Activated T-cell treated with anti-CD3 and anti-CD28 coated beads, Interleukin-2, amount 50 U/mL, for 4 hours (primary cell): Measurements from ENCODE around the gene HK1. TPM values are rescaled to one million over a fixed set of nuclear protein-coding genes. Genes with fewer than 3 reads are reported as not detected.
A peak's percentile ranks its signal among the peaks of the same experiment; 100 is the strongest.
"Not testable (repeated sequence)": the region's sequence is repeated elsewhere in the genome, so short reads cannot be mapped to it uniquely, and the experiment has no call there.

Source experiments
- ATAC-seq, 2 donors: fragments of 200-7000 bp; cut with Tn5 transposase; one replicate each; pipeline ENCODE4 v1.10.0; 2021
- DNase-seq: peaks from one replicate; pipeline ENCODE4 v3.0.0-alpha.2; 2020
- H3K27me3 Mint-ChIP-seq: one replicate; pipeline ENCODE4 v1.8.0; 2021; ENCODE audit warnings: low read depth, mixed read lengths
- H3K36me3 Mint-ChIP-seq: one replicate; pipeline ENCODE4 v1.8.0; 2022; ENCODE audit warnings: mixed read lengths; ENCODE audit not compliant: insufficient read depth
- H3K4me1 Mint-ChIP-seq: one replicate; pipeline ENCODE4 v1.8.0; 2021; ENCODE audit warnings: low read depth, mixed read lengths
- H3K4me3 Mint-ChIP-seq: one replicate; pipeline ENCODE4 v1.8.0; 2021; ENCODE audit warnings: mild to moderate bottlenecking, moderate library complexity, mixed read lengths
- H3K9me3 Mint-ChIP-seq: one replicate; pipeline ENCODE4 v1.8.0; 2021; ENCODE audit warnings: mixed read lengths
- total RNA-seq, 3 donors: library from RNA; stranded (reverse); gene quantifications; one replicate each; pipeline ENCODE4 v1.2.1, GENCODE V29; 2021

The HK1 gene
- total RNA-seq, 3 donors from 2014 or later: 147 to 169 (median 165) TPM

GRCh38 chr10:69270990-69271389 lies 7.3 kb upstream of the HK1 start:
- no peak for ATAC-seq

GRCh38 chr10:69272624-69273023 lies 5.7 kb upstream of the HK1 start:
- H3K4me1 Mint-ChIP-seq: peaks cover 5% of the 10 kb centered on the region
- H3K27me3 Mint-ChIP-seq: no peaks in the 10 kb centered on the region
- H3K36me3 Mint-ChIP-seq: no peaks in the 10 kb centered on the region
- DNase-seq: no peak
- no peak overlapping the region for H3K4me3 Mint-ChIP-seq
- H3K9me3 Mint-ChIP-seq: no peaks in the 10 kb centered on the region
- no peak for ATAC-seq

More at GRCh38 chr10:69270990-69271389, 7.3 kb upstream of the HK1 start:
- Mint-ChIP-seq H3K4me3 (no peak overlapping the region), H3K36me3 (no peaks in the 10 kb centered on the region), H3K27me3 (no peaks in the 10 kb centered on the region), H3K4me1 (peaks cover 5% of the 10 kb centered on the region), H3K9me3 (no peaks in the 10 kb centered on the region)
- no peak for DNase-seq

DNA sequence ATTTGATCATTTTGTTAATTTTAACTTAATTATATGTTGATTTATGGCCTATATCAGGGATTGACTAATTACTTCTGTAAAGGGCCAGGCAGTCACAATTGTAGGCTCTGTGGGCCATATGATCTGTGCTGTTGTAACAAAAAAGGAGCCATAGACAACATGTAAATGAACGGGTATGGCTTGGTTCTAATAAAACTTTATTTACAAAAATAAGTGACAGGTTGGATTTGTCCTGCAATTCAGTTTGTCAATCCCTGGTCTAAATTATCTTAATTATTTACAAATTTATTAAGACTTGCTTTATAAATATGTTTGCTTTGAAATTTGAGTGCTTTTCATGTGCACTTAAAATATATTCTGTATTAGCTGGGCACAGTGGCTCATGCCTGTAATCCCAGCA lies 2.9 kb upstream of the HK1 start:
- Mint-ChIP-seq H3K36me3 (no peaks in the 10 kb centered on the region), H3K9me3 (no peaks in the 10 kb centered on the region), H3K27me3 (no peaks in the 10 kb centered on the region), H3K4me3 (no peak overlapping the region), H3K4me1 (peaks cover 5% of the 10 kb centered on the region)
- ATAC-seq (no peak), DNase-seq (no peak)

- ATAC-seq: no peak
- no peak for DNase-seq
- Mint-ChIP-seq H3K4me1 (no peaks in the 10 kb centered on the region), H3K27me3 (peaks cover 1% of the 10 kb centered on the region), H3K9me3 (no peaks in the 10 kb centered on the region), H3K4me3 (no peak overlapping the region), H3K36me3 (no peaks in the 10 kb centered on the region)
Measured at GRCh38 chr10:69276503-69276902, 1.8 kb upstream of the HK1 start.

DNA sequence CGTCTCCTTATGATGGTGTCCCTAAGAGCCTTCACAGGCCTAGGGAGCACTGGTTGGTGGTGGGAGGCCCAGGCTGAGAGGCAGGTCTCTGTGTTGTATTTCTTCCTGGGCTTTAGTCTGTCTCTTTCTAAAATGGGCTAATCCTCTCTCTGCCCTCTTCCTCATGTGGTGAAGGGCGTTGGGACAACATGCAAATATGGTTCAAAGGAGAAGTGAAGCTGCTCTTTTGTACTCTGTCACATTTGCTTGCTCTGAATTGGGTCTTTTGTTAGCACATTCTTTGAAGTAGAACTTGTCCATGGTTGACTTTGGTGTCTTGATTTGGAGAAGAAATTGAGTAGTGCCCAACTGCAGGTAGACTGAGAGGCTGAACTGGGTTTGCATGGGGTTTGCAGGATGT lies 814 bp downstream of the HK1 start:
- no peaks in the 10 kb centered on the region for H3K4me1 Mint-ChIP-seq
- H3K27me3 Mint-ChIP-seq: peaks cover 5% of the 10 kb centered on the region
- ATAC-seq (no peak), DNase-seq (no peak)
- H3K4me3 Mint-ChIP-seq: no peak overlapping the region
- H3K36me3 Mint-ChIP-seq: no peaks in the 10 kb centered on the region
- H3K9me3 Mint-ChIP-seq: no peaks in the 10 kb centered on the region

DNA sequence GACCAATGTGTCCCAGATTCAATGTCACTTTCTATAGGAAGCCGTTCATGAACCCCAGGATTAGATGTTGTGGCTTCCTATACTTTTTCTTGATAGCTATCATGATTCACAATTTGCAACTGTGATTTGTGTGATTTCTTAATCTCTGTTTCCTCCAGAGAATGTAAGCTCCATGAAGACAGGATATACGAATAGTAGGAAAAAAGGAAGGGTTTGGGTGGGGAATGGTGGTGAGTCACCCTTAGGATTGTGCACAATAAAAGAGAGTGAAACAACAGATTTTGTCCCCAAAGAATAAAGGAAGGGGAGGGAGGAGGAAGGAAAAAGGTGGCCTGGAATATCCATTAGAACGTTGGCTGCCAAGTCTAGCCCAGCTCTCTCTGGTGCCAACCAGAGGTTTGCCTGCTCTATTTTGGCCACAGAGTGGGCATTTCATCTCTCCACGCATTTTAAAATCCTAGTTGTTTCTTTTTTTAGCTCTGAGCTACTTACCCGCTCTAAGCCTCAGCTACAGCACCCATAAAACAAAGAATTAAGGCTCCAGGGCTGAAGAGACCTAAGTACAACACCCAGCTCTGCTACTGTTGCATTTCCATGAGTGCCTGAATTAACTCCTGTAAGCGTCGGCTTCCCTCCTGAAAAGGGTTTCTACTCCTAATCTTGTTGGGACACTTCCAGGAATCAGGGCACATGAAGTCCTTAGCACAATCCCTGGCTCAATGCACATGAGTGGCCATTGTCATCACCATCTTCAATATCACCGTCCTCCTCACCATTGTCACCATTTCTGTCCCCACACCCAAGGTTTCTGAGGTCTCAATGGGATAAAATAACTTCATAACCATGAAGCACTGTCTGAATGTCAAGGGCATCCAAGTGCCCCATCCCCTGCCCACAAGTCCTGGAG lies 3.5 kb downstream of the HK1 start:
- Mint-ChIP-seq H3K9me3 (no peaks in the 10 kb centered on the region), H3K27me3 (peaks cover 5% of the 10 kb centered on the region), H3K4me1 (no peaks in the 10 kb centered on the region), H3K4me3 (no peak overlapping the region), H3K36me3 (no peaks in the 10 kb centered on the region)
- ATAC-seq (no peak), DNase-seq (no peak)

GRCh38 chr10:69284402-69284801 lies 6.1 kb downstream of the HK1 start:
- DNase-seq, H3K4me1 Mint-ChIP-seq, H3K4me3 Mint-ChIP-seq, H3K9me3 Mint-ChIP-seq, ATAC-seq, H3K27me3 Mint-ChIP-seq, H3K36me3 Mint-ChIP-seq: not testable (repeated sequence)

- no peaks in the 10 kb centered on the region for H3K36me3 Mint-ChIP-seq
- no peaks in the 10 kb centered on the region for H3K9me3 Mint-ChIP-seq
- ATAC-seq (no peak), DNase-seq (no peak)
- H3K4me3 Mint-ChIP-seq: no peak overlapping the region
- H3K4me1 Mint-ChIP-seq: no peaks in the 10 kb centered on the region
- H3K27me3 Mint-ChIP-seq: peaks cover 5% of the 10 kb centered on the region
Measured at GRCh38 chr10:69285699-69286098, 7.4 kb downstream of the HK1 start.

DNA sequence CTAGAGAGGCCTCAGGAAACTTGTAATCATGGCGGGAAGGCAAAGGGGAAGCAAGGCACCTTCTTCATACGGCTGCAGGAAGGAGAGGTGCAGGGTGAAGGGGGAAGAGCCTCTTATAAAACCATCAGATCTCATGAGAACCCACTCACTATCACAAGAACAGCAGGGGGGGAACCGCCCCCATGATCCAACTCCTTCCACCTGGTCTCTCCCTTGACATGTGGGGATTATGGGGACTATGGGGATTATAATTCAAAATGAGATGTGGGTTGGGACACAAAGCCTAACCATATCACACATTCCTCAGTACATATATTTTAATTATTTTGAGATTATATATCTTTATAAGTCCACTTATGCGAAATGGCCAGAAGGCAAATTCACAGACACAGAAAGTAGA lies 8.9 kb downstream of the HK1 start:
- H3K4me1 Mint-ChIP-seq: no peaks in the 10 kb centered on the region
- H3K36me3 Mint-ChIP-seq: no peaks in the 10 kb centered on the region
- no peak overlapping the region for H3K4me3 Mint-ChIP-seq
- DNase-seq (no peak), ATAC-seq (no peak)
- H3K9me3 Mint-ChIP-seq: no peaks in the 10 kb centered on the region
- H3K27me3 Mint-ChIP-seq: peaks cover 3% of the 10 kb centered on the region

DNA sequence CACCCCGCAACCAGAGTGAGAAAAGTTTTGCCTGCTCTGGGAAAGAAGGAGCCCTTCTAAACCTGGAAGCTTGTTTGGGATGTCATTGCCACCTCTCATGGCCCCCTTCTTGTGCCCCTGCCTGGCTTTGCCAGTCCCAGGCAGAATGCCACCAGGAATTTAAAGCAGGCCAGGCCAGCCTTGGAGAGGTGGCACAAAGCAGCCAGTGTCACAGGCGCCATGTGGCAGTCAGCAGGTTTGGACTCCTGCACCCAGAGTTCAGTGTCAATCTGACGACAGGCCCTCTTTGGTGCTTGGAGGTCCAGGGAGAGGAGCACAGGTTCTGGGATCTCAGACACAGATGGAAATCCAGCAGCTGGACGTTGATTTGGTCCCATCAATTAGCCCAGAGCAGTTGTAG lies 12.7 kb downstream of the HK1 start:
- no peaks in the 10 kb centered on the region for H3K9me3 Mint-ChIP-seq
- ATAC-seq (no peak), DNase-seq (no peak)
- H3K36me3 Mint-ChIP-seq: no peaks in the 10 kb centered on the region
- peaks cover 2% of the 10 kb centered on the region for H3K27me3 Mint-ChIP-seq
- no peak overlapping the region for H3K4me3 Mint-ChIP-seq
- H3K4me1 Mint-ChIP-seq: no peaks in the 10 kb centered on the region

DNA sequence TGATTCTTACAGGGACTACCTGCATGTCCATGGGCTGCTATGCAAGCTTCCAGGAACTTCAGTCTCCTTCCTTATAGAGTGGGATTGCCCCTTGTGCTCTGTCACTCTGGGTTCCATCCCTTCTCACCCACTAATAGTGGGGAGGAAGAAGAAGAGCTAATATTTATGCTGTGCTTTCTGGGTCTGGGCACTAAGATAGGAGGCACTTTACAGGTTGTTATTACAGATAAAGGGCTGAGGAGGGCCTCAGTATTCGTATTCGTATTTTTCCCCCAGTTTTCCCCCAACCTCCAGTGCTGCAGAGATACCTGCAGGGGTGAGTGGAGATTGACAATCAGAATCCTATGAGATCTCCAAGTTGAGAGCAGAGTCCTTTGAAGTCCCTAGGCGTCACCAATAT lies 14.2 kb downstream of the HK1 start:
- no peak overlapping the region for H3K4me3 Mint-ChIP-seq
- no peak for DNase-seq
- H3K36me3 Mint-ChIP-seq: no peaks in the 10 kb centered on the region
- ATAC-seq: no peak
- no peaks in the 10 kb centered on the region for H3K9me3 Mint-ChIP-seq
- peaks cover 2% of the 10 kb centered on the region for H3K27me3 Mint-ChIP-seq
- no peaks in the 10 kb centered on the region for H3K4me1 Mint-ChIP-seq

DNA sequence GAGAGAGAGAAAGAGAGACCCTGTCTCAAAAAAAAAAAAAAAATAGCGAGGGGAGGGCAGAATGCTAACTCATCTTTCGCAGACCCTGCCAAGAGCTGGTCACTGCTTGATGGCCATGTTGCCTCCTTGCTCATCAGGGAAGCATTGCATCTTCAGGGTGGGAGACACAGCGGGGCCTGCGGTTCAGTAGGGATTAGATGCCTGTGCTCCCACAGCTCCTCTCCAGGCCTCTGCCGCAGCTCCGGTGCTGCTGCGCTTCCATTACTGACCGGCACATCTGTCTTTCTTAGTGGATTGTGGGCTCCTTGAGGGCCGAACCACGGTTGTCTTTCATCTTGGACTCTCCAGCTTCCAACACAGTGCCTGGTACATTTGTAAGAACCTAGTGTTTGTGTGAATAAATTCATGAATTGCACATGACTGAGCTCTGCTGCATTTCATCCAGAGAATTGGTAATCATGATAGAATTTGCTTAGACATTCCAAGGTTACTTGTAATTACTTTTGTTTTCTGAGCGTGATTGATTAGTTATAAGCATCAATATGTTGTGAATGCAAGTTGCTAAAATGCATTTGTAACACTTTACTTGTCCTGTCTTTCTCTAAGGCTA lies 16.8 kb downstream of the HK1 start:
- no peak for DNase-seq
- Mint-ChIP-seq H3K4me3 (no peak overlapping the region), H3K4me1 (no peaks in the 10 kb centered on the region), H3K27me3 (peaks cover 2% of the 10 kb centered on the region), H3K9me3 (no peaks in the 10 kb centered on the region), H3K36me3 (no peaks in the 10 kb centered on the region)
- no peak for ATAC-seq

DNA sequence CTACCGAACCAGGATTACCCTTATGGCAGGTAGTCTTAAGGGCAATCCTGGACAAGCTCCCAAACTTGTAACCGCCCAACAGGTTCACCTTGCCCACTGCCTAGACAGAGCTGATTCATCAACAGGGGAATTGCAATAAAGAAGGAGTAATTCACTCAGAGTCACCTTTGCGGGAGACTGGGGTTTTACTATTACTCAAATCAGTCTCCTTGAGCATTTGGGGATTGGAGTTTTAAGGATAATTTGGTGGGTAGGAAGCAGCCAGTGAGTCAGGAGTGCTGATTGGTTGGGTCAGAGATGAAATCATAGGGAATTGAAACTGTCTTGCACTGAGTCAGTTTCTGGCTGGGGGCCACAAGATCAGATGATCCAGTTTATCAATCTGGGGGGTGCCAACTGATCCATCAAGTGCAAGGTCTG lies 25.3 kb downstream of the HK1 start:
- no peaks in the 10 kb centered on the region for H3K27me3 Mint-ChIP-seq
- H3K4me3 Mint-ChIP-seq: no peak overlapping the region
- H3K36me3 Mint-ChIP-seq: no peaks in the 10 kb centered on the region
- DNase-seq: no peak
- ATAC-seq: peak; percentile 43 to 55
- H3K9me3 Mint-ChIP-seq: no peaks in the 10 kb centered on the region
- H3K4me1 Mint-ChIP-seq: no peaks in the 10 kb centered on the region

DNA sequence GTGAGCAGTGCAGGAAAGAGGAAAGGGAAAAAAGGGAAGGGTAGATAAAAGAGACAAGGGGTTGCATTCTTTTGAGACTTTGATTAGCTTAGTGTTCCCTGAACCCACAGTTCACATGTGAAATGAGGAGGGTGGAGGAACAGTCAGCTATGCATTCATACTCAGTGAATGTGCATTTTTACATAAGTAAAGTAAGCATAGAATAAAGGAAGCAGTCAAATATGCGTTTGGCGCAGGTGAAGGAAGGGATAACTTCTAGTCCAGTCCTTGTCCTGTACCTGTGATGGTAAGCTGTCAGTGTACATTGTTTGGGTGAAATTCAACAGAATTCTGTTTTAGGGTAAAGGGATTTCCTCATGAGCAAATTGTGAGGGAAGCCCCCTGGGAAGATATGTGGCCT lies 28.1 kb downstream of the HK1 start:
- ATAC-seq: no peak
- Mint-ChIP-seq H3K9me3 (no peaks in the 10 kb centered on the region), H3K36me3 (no peaks in the 10 kb centered on the region), H3K4me3 (no peak overlapping the region), H3K4me1 (no peaks in the 10 kb centered on the region), H3K27me3 (no peaks in the 10 kb centered on the region)
- no peak for DNase-seq

GRCh38 chr10:69307434-69307833 lies 29.1 kb downstream of the HK1 start:
- no peaks in the 10 kb centered on the region for H3K27me3 Mint-ChIP-seq
- ATAC-seq (no peak), DNase-seq (no peak)
- H3K4me3 Mint-ChIP-seq: no peak overlapping the region
- H3K4me1 Mint-ChIP-seq: no peaks in the 10 kb centered on the region
- H3K9me3 Mint-ChIP-seq: no peaks in the 10 kb centered on the region
- H3K36me3 Mint-ChIP-seq: no peaks in the 10 kb centered on the region
